Fibroblast of skin of left quadriceps (primary cell): ENCODE measurements around the gene NGF.
"Not testable (repeated sequence)": the region's sequence is repeated elsewhere in the genome, so short reads cannot be mapped to it uniquely, and the experiment has no call there.

Source experiments
- DNase-seq, 2 experiments: peaks; one replicate each; pipeline ENCODE4 v3.0.0-alpha.2; 2013; ENCODE audit warnings: low read depth in 2 of 2

The NGF gene

GRCh38 chr1:115310581-115311473, 27.2 kb downstream of the NGF start:
- DNase-seq: no peak

- DNase-seq: not testable (repeated sequence)
Observed at GRCh38 chr1:115309504-115309903, 28.5 kb downstream of the NGF start.

- no peak for DNase-seq
Observed at GRCh38 chr1:115308969-115309368, 29.1 kb downstream of the NGF start.

GRCh38 chr1:115307661-115308060, 30.4 kb downstream of the NGF start:
- DNase-seq: no peak

GRCh38 chr1:115306146-115306545, 31.9 kb downstream of the NGF start:
- no peak for DNase-seq

GRCh38 chr1:115303364-115303763, 34.7 kb downstream of the NGF start:
- no peak for DNase-seq

GRCh38 chr1:115302390-115302961, 35.6 kb downstream of the NGF start:
- DNase-seq: peak; percentile 88 to 90

- no peak for DNase-seq
Observed at GRCh38 chr1:115301438-115302020, 36.5 kb downstream of the NGF start.

- peak in 1 of 2 experiments; percentile 61 for DNase-seq
Observed at GRCh38 chr1:115300087-115300876, 37.8 kb downstream of the NGF start.

- DNase-seq: no peak
Observed at GRCh38 chr1:115299266-115299665, 38.8 kb downstream of the NGF start.

GRCh38 chr1:115296981-115297380, 41.1 kb downstream of the NGF start:
- no peak for DNase-seq

GRCh38 chr1:115295904-115296696, 41.9 kb downstream of the NGF start:
- DNase-seq: no peak

GRCh38 chr1:115293899-115294298, 44.1 kb downstream of the NGF start:
- no peak for DNase-seq

GRCh38 chr1:115293006-115293405, 45.0 kb downstream of the NGF start:
- no peak for DNase-seq

- DNase-seq: no peak
Observed at GRCh38 chr1:115291741-115292140, 46.3 kb downstream of the NGF start.

- DNase-seq: no peak
Observed at GRCh38 chr1:115289940-115290339, 48.1 kb downstream of the NGF start.

- no peak for DNase-seq
Observed at GRCh38 chr1:115288591-115289198, 49.4 kb downstream of the NGF start.

- DNase-seq: no peak
Observed at GRCh38 chr1:115286431-115287205, 51.4 kb downstream of the NGF start.

- no peak for DNase-seq
Observed at GRCh38 chr1:115284209-115284608, 53.8 kb downstream of the NGF start.

GRCh38 chr1:115283681-115284146, 54.3 kb downstream of the NGF start:
- DNase-seq: no peak
